ENCODE measurements around the gene KCNB1.

Gene KCNB1

DNA sequence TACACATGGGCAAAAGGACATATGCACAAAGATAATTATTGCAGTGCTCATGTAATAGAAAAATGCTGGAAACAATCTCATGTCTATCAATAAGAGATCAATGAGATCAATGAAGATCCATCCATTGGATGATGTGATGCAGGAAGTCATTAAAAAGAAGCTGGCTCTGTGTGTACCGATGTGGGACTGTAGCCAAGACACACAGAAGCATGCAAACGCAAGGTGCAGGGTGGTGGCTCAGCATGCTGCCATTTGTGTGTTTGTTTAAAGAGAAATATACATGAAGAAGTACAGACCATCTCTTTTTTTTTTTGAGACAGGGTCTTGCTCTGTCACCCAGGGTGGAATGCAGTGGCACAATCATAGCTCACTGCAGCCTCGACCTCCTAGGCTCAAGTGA lies 33.1 kb upstream of the KCNB1 start:
- H3K4me1 ChIP-seq (ENCODE audit: insufficient read depth, low read length), result peaks cover 6% of the 10 kb centered on the region
- no peak overlapping the region for H3K27ac ChIP-seq (ENCODE audit: low read depth, low read length)
- no peak overlapping the region for H3K4me3 ChIP-seq (ENCODE audit: low read depth in 1 of 2, low read length in 2 of 2)
- no peaks in the 10 kb centered on the region for H3K36me3 ChIP-seq (ENCODE audit: insufficient read depth, low read length)
- H3K9me3 ChIP-seq (ENCODE audit: low read length), result no peaks in the 10 kb centered on the region
- no peaks in the 10 kb centered on the region for H3K27me3 ChIP-seq (ENCODE audit: control insufficient read depth in 1 of 2, insufficient read depth in 2 of 2, low read length in 2 of 2)
- no peak overlapping the region for H3K9ac ChIP-seq (ENCODE audit: low read length)

DNA sequence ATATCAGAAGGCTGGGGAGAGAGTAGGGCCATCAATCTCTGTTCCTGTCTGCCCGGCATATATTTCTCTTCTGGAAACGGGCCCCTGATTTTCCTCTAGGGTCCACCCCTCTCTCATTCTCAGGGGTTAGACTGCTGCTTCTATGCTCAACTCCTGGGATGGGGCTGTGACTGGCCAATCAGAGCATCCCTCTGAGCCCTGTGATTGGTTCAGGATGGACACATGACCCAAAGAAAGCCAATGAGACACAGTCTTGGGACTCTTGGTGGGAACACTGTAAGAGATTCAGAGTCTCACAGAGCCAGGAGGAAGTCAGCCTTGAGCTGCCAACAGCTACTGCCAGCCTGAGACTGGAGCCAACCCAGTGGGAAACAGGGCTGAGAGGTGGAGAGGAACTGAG lies 31.0 kb upstream of the KCNB1 start:
- Histone ChIP-seq H3K27me3 (ENCODE audit: control insufficient read depth in 1 of 2, insufficient read depth in 2 of 2, low read length in 2 of 2) (no peaks in the 10 kb centered on the region), H3K36me3 (ENCODE audit: insufficient read depth, low read length) (no peaks in the 10 kb centered on the region), H3K9ac (ENCODE audit: low read length) (no peak overlapping the region), H3K27ac (ENCODE audit: low read depth, low read length) (no peak overlapping the region), H3K9me3 (ENCODE audit: low read length) (no peaks in the 10 kb centered on the region), H3K4me3 (ENCODE audit: low read depth in 1 of 2, low read length in 2 of 2) (no peak overlapping the region), H3K4me1 (ENCODE audit: insufficient read depth, low read length) (peaks cover 15% of the 10 kb centered on the region)

DNA sequence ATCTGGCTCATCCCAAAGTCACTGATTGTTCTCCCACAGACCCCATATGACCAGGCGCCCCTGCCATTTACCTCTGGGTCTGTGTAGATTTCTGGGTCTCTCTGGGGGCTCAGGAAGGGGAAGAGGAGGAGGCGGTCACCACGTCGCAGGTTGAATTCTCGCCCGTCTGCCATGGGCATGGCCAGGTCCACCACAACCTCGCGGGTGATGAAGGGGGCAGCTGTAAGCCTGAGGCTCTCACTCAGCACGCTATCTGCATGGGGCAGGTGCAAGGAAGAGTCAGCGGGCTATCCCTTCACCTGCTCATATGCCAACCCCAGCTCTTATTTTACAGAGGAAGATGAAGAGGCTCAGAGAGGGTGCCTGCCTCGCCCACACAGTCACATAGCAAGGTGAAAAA lies 30.5 kb upstream of the KCNB1 start:
- Histone ChIP-seq H3K27me3 (ENCODE audit: control insufficient read depth in 1 of 2, insufficient read depth in 2 of 2, low read length in 2 of 2) (no peaks in the 10 kb centered on the region), H3K4me1 (ENCODE audit: insufficient read depth, low read length) (peaks cover 20% of the 10 kb centered on the region), H3K9me3 (ENCODE audit: low read length) (no peaks in the 10 kb centered on the region), H3K9ac (ENCODE audit: low read length) (no peak overlapping the region), H3K4me3 (ENCODE audit: low read depth in 1 of 2, low read length in 2 of 2) (no peak overlapping the region), H3K27ac (ENCODE audit: low read depth, low read length) (no peak overlapping the region), H3K36me3 (ENCODE audit: insufficient read depth, low read length) (no peaks in the 10 kb centered on the region)

DNA sequence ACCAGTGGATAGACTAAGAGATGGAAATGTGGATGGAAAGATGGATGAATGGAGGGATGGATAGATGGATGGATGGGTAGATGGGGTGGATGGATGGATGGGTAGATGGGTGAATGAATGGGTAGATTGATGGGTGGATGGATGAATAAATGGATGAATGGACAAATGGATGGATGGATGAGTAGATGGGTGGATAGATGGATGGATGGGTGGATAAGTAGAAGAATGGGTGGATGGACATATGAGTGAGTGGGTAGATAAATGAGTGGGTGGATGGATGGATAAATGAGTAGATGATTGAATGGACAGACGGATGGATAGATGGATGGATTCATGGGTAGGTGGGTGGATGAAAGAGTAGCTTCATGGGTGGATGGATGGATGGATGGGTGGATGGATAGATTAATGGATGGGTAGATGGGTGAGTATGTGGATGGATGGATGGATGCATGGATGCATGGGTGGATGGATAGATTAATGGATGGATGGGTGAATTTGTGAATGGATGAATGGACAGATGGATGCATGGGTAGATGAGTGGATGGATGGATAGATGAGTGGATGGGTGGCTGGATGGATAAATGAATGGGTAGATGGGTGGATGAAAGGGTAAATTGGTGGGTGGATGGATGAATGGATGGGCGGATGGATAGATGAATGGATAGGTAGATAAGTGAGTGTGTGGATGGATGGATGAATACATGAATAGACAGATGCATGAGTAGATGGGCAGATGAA lies 29.5 kb upstream of the KCNB1 start:
- Histone ChIP-seq H3K4me1 (ENCODE audit: insufficient read depth, low read length) (peaks cover 23% of the 10 kb centered on the region), H3K9me3 (ENCODE audit: low read length) (no peaks in the 10 kb centered on the region), H3K9ac (ENCODE audit: low read length) (no peak overlapping the region), H3K36me3 (ENCODE audit: insufficient read depth, low read length) (no peaks in the 10 kb centered on the region), H3K4me3 (ENCODE audit: low read depth in 1 of 2, low read length in 2 of 2) (no peak overlapping the region), H3K27me3 (ENCODE audit: control insufficient read depth in 1 of 2, insufficient read depth in 2 of 2, low read length in 2 of 2) (no peaks in the 10 kb centered on the region), H3K27ac (ENCODE audit: low read depth, low read length) (no peak overlapping the region)

GRCh38 chr20:49510562-49511122 lies 28.2 kb upstream of the KCNB1 start:
- H3K36me3 ChIP-seq (ENCODE audit: insufficient read depth, low read length), result peaks cover 3% of the 10 kb centered on the region
- peaks cover 23% of the 10 kb centered on the region for H3K4me1 ChIP-seq (ENCODE audit: insufficient read depth, low read length)
- H3K9ac ChIP-seq (ENCODE audit: low read length), result no peak overlapping the region
- no peaks in the 10 kb centered on the region for H3K27me3 ChIP-seq (ENCODE audit: control insufficient read depth in 1 of 2, insufficient read depth in 2 of 2, low read length in 2 of 2)
- peak overlapping the region; percentile 42 for H3K27ac ChIP-seq (ENCODE audit: low read depth, low read length)
- no peaks in the 10 kb centered on the region for H3K9me3 ChIP-seq (ENCODE audit: low read length)
- H3K4me3 ChIP-seq (ENCODE audit: low read depth in 1 of 2, low read length in 2 of 2), result no peak overlapping the region

DNA sequence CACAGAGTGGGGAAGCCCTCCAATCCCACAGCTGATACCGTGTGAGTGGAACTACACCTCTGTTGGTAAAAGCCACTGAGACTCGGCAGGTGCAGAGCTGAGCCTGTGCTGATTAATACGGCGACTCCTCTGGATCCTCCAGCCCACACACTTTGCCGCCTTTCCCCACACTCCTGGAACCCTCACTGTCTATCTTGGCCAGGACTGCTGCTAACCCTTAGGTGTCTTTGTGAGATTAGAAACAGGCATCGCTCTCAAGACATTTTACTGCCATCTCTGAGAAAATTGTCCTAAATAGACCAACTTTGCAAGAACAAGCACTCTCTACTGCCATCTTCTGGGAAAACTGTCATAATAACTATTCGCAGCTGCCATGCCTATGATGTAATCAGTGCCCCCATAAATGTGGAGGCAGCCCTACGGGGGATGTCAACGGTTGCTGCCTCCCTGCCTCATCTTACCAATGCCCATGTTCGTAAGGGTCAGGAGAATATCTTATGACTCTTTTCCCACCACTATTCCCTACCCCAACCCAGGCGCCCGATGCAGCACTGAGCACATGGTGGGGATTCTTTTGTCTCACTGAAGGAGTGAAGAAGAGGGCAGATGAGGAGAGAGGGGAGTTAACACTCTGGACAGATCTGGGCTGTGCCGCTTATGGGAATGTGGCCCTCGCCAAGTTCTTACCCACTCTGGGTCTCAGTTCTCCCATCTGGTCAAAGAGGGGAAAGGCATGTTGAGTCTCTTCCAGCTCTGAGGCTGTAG lies 26.1 kb upstream of the KCNB1 start:
- Histone ChIP-seq H3K9me3 (ENCODE audit: low read length) (no peaks in the 10 kb centered on the region), H3K9ac (ENCODE audit: low read length) (no peak overlapping the region), H3K27me3 (ENCODE audit: control insufficient read depth in 1 of 2, insufficient read depth in 2 of 2, low read length in 2 of 2) (no peaks in the 10 kb centered on the region), H3K4me3 (ENCODE audit: low read depth in 1 of 2, low read length in 2 of 2) (peak overlapping the region in 1 of 2 donors; percentile 27), H3K4me1 (ENCODE audit: insufficient read depth, low read length) (peaks cover 23% of the 10 kb centered on the region), H3K36me3 (ENCODE audit: insufficient read depth, low read length) (peaks cover 8% of the 10 kb centered on the region), H3K27ac (ENCODE audit: low read depth, low read length) (peak overlapping the region; percentile 52)

GRCh38 chr20:49507741-49508434 lies 25.4 kb upstream of the KCNB1 start:
- Histone ChIP-seq H3K27me3 (ENCODE audit: control insufficient read depth in 1 of 2, insufficient read depth in 2 of 2, low read length in 2 of 2) (no peaks in the 10 kb centered on the region), H3K4me3 (ENCODE audit: low read depth in 1 of 2, low read length in 2 of 2) (peak overlapping the region in 1 of 2 donors; percentile 27), H3K27ac (ENCODE audit: low read depth, low read length) (no peak overlapping the region), H3K36me3 (ENCODE audit: insufficient read depth, low read length) (peaks cover 8% of the 10 kb centered on the region), H3K9me3 (ENCODE audit: low read length) (no peaks in the 10 kb centered on the region), H3K9ac (ENCODE audit: low read length) (no peak overlapping the region), H3K4me1 (ENCODE audit: insufficient read depth, low read length) (peaks cover 23% of the 10 kb centered on the region)

DNA sequence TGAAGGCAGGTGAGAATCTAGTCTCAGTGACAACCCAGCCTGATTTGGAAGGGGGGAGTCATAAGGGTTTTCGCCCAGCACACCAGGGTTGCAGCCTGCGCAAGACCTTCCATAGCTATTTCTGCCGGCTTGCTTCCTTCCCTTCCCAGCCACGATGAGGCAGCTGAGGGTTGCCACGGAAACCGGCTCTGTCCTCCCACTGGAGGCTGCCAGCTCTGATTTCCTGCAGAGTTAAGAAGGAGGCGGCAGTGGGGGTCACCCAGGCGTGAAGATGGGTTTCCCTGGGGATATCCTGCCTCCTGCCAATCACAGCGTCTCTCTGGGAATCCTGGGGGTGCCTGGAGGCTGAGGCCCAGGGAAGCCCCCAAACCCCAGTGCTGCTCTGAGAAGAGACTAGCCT lies 23.1 kb upstream of the KCNB1 start:
- Histone ChIP-seq H3K36me3 (ENCODE audit: insufficient read depth, low read length) (peaks cover 8% of the 10 kb centered on the region), H3K27me3 (ENCODE audit: control insufficient read depth in 1 of 2, insufficient read depth in 2 of 2, low read length in 2 of 2) (no peaks in the 10 kb centered on the region), H3K9ac (ENCODE audit: low read length) (no peak overlapping the region), H3K27ac (ENCODE audit: low read depth, low read length) (no peak overlapping the region), H3K9me3 (ENCODE audit: low read length) (no peaks in the 10 kb centered on the region), H3K4me1 (ENCODE audit: insufficient read depth, low read length) (peaks cover 16% of the 10 kb centered on the region), H3K4me3 (ENCODE audit: low read depth in 1 of 2, low read length in 2 of 2) (no peak overlapping the region)

GRCh38 chr20:49503176-49503575 lies 20.7 kb upstream of the KCNB1 start:
- Histone ChIP-seq H3K9ac (ENCODE audit: low read length) (no peak overlapping the region), H3K36me3 (ENCODE audit: insufficient read depth, low read length) (peaks cover 8% of the 10 kb centered on the region), H3K27me3 (ENCODE audit: control insufficient read depth in 1 of 2, insufficient read depth in 2 of 2, low read length in 2 of 2) (no peaks in the 10 kb centered on the region), H3K9me3 (ENCODE audit: low read length) (no peaks in the 10 kb centered on the region), H3K27ac (ENCODE audit: low read depth, low read length) (no peak overlapping the region), H3K4me1 (ENCODE audit: insufficient read depth, low read length) (peaks cover 5% of the 10 kb centered on the region), H3K4me3 (ENCODE audit: low read depth in 1 of 2, low read length in 2 of 2) (no peak overlapping the region)

GRCh38 chr20:49501917-49502316 lies 19.4 kb upstream of the KCNB1 start:
- no peaks in the 10 kb centered on the region for H3K27me3 ChIP-seq (ENCODE audit: control insufficient read depth in 1 of 2, insufficient read depth in 2 of 2, low read length in 2 of 2)
- H3K9me3 ChIP-seq (ENCODE audit: low read length), result no peaks in the 10 kb centered on the region
- no peaks in the 10 kb centered on the region for H3K4me1 ChIP-seq (ENCODE audit: insufficient read depth, low read length)
- H3K4me3 ChIP-seq (ENCODE audit: low read depth in 1 of 2, low read length in 2 of 2), result no peak overlapping the region
- H3K36me3 ChIP-seq (ENCODE audit: insufficient read depth, low read length), result peaks cover 8% of the 10 kb centered on the region
- H3K27ac ChIP-seq (ENCODE audit: low read depth, low read length), result no peak overlapping the region
- H3K9ac ChIP-seq (ENCODE audit: low read length), result no peak overlapping the region

DNA sequence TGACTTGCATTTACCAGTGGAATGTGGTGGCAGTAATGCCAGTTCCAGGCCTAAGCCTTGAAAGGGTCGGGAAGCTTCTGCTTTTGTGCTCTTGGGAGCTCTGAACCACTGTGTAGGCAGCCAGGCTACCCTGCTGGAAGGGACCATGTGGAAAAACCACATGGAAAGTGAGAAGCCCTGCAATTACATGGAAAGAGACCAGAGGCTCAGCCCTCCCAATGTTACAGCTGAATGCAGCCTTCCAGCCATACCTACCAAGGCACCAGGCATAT lies 14.9 kb upstream of the KCNB1 start:
- Histone ChIP-seq H3K4me3 (ENCODE audit: low read depth in 1 of 2, low read length in 2 of 2) (no peak overlapping the region), H3K27me3 (ENCODE audit: control insufficient read depth in 1 of 2, insufficient read depth in 2 of 2, low read length in 2 of 2) (no peaks in the 10 kb centered on the region), H3K9me3 (ENCODE audit: low read length) (no peaks in the 10 kb centered on the region), H3K27ac (ENCODE audit: low read depth, low read length) (no peak overlapping the region), H3K36me3 (ENCODE audit: insufficient read depth, low read length) (no peaks in the 10 kb centered on the region), H3K9ac (ENCODE audit: low read length) (no peak overlapping the region), H3K4me1 (ENCODE audit: insufficient read depth, low read length) (no peaks in the 10 kb centered on the region)

Measured in muscle layer of colon (tissue), 2 donors.